HG03558 (cell line): ENCODE measurements around the gene HMOX1.

Experiments
- ATAC-seq: cut with Tn5 transposase; IDR thresholded peaks from one replicate; pipeline ENCODE4 v1.9.1; 2021; ENCODE audit warnings: moderate number of reproducible peaks; ENCODE audit not compliant: unreplicated experiment; ENCODE audit errors: extremely low read depth

HMOX1 gene

DNA sequence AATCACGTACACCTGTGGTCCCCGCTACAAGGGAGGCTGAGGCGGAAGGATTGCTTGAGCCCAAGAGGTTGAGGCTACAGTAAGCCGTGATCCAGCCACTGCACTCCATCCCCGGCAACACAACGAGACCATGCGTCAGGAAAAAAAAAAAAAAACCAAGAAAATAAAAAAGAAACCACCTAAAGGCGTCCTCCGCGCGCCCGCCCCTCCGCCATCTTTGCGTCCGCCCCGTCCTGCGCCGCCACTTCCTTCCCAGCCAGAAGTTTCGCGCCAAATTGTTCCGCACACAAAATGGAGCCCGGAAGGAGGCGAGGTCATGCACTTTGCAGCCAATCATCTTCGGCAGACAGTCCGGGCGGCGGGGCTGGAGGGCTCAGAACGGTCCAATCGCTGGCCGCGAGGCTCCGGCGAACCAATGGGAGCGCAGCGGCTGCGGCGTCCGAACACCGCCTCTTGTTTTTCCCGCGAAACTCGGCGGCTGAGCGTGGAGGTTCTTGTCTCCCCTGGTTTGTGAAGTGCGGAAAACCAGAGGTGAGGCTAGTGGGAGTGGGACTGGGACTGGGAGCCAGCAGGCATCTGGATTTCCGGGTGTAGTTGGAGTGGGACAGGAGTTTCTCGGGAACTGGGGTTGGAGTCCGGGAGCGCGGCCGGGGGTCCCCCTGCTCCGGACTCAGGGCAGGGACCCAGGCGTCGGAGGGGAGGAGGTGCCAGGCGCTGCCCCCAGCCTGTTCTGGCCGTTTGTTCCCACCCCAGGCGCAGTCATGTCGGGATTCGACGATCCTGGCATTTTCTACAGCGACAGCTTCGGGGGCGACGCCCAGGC, 19.0 kb downstream of the HMOX1 start, which contains the start of gene MCM5:
MCM5 (plus strand) TSS at position 463 of the 823 bp plus-strand sequence; CDS start at position 762, 299 bp downstream.
- peak; percentile 55 for ATAC-seq

DNA sequence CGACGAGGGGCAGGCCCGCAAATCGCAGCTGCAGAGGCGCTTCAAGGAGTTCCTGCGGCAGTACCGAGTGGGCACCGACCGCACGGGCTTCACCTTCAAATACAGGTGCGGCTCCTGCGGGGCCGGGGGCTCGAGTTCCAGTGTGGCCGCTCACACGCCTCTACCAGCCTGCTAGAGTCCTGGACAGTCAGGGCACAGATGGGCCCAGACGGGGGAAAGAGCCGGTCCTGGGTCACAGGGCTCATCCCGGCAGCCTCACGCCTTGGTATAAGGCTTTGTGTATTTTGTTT, 19.6 kb downstream of the HMOX1 start:
- ATAC-seq: no peak

DNA sequence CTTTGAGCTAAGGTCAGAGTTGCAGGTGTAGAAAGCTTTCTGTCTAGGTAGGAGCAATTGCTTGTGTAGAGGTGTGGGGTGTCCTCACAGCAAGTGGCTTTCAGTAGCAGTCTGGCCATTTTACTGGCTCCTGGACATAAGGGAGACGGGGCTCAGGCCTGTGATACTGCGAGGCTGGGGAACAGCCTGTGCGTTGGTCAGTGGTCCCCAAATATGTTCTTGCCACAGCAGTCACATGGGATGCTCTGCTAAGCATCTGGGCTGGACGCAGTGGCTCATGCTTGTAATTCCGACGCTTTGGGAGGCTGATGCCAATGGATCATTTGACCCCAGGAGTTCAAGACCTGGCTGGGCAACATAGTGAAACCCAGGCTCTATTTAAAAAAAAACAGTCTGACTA, 21.0 kb downstream of the HMOX1 start:
- no peak for ATAC-seq

DNA sequence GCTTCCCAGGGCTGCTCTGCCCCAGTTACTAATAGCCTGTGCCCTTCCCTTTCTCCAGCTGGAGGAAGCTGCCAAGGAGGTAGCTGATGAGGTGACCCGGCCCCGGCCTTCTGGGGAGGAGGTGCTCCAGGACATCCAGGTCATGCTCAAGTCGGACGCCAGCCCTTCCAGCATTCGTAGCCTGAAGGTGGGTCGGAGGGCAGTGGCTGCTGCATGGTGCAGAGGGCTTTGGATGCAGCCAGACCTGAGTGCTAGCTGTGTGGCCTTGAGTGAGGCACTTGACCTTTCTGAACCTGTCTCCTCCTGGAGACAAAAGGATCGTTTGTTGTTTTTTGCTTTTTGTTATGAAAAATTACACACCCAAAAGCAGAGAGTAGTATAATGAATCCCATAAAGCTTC, 22.5 kb downstream of the HMOX1 start:
- ATAC-seq: no peak

DNA sequence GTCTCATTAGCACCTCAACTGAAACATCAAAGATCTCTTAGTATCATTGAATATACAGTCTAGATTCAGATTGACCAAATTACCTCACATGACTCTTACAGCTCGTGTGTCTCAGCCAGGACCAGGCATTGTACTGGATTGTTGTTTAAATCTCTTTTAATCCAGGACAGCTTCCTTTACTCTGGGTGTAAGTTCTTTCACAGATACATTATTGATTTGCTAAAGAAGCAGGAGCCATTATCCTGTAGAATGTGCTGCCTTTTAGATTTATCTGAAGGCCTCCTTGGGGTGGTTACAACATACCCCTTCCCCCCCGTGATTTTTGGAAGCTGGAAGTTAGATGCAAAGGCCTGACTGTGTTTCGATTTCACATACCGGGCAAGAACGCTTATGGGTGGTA, 23.3 kb downstream of the HMOX1 start:
- no peak for ATAC-seq

DNA sequence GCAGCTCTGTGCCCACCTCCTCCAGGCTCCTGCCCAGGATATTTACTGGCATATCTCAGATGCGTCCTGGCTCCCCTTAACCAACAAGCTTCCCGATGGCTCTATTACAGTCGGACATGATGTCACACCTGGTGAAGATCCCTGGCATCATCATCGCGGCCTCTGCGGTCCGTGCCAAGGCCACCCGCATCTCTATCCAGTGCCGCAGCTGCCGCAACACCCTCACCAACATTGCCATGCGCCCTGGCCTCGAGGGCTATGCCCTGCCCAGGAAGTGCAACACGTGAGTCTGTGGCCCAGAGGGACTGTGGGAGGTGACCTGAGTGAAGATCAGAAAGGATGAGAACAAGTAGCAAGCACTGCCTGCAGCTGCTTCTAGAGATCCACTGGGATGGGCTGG, 25.5 kb downstream of the HMOX1 start:
- no peak for ATAC-seq

DNA sequence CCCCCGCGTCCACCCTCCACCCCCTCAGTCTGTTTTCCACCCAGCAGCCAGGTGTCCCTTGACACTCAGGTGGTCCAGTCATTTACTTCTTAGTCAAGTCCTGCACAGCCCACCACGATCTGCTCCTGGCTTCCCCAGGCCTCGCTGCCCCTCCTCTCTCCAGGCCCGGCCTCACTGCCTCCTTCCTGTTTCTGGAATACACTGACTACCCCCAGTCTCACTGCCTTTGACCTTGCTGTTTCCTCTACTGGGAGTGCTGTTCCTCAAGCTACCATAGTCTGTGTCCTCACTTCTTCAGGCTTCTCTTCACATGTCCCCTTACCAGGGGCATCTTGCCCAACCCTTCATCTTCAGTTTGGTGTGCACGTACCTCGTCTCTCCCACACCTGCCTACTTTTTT, 26.5 kb downstream of the HMOX1 start:
- ATAC-seq: no peak

DNA sequence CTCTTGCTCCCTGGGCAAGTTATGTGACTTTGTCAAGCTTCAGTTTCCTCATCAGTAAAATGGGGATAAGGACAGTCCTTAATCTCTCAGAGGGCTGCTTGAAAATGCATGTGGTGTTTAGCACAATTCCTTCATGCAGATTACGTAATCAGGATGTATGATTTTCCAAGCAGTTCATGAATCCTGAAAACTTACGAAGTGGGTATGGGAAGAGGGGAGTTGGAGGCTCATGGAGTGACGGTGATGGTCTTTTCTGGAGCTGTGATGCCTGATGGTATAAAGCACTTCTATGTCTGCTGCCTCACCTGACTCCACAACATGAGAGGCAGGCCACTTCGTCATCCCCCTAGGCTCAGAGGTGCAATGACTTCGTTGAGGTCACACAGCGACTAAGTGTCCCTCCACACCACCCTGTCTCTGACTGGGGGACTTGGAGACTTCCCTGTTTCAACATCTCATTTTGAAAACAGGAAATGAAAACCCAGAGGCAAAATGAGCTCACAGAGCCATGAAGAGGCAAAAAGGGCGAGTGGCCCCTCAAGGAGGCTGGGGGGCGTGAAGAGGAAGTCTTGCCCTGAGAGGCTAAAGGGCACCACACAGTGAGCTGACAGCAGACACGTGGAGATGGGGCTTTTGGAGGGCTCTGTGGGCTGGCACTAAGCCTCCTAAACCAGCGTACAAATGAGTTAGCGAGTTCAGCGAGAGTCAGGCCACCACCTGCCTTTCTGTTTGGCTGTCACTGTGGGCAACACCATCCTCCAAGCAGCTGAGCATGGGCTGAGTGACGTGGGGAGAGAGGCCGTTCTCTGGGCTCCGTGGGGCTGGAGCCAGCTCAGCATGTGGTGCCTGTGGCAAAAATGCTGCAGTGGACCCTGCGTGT, 29.1 kb downstream of the HMOX1 start:
- ATAC-seq: peak; percentile 40

DNA sequence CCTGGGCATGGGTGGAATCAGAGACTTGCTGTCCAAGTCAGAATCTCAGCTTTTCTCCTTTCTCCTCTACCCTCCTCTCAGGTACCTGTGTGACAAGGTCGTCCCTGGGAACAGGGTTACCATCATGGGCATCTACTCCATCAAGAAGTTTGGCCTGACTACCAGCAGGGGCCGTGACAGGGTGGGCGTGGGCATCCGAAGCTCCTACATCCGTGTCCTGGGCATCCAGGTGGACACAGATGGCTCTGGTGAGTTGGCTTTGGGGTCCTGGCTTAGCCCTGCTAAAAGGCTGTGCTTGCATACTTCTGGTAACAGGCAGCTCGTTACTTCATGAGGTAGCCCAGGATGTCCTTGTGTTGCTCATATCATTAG, 29.8 kb downstream of the HMOX1 start:
- no peak for ATAC-seq

DNA sequence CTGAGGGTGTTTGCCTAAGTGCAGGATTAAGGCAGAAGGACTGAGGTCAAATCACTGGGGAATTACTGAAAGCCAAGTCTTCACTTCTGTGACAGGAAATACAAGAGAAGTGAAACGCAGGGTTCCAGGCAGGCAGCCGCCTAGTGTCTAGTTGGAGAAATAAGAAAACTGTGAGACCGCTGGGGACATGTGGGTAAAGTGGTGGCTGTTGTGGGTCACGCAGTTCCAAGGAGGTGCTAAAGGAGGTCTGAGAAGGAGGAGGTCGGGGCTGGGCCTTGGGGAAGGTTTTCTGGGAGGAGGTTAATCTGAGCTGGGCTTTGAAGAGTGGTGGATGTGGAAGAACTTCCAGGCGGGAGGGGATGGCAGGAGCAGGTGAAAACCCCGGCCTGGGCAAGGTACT, 30.2 kb downstream of the HMOX1 start:
- no peak for ATAC-seq

DNA sequence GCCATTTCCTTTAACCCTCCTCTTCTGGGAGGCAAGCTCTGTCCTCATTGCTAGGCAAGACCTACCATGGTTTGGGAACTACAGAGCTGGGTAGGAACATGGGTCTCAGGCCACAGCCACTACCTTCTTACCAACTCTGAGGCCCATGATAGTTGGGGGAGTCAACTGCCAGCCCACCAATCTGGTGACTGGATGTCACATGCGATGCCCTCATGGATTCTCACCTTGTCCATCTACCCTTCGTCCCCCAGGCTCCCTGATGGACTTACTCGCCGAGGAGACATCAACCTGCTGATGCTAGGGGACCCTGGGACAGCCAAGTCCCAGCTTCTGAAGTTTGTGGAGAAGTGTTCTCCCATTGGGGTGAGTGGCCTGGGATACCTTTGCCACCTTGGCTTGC, 32.7 kb downstream of the HMOX1 start:
- ATAC-seq: no peak

DNA sequence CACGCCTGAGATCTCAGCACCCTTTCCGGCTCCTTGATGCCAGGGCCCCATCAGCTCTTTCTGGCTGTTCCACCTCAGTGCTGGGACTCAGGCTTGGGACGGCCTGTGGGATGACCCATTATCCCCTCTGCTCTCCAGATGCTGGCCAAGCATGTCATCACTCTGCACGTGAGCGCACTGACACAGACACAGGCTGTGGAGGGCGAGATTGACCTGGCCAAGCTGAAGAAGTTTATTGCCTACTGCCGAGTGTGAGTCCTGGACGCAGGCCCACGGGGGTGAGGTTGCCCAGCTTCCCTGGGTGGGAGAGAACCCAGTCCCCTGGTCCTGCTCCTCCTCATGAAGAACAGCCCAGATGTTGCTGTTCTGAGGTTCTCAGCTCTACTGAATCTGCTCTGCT, 36.7 kb downstream of the HMOX1 start:
- no peak for ATAC-seq

DNA sequence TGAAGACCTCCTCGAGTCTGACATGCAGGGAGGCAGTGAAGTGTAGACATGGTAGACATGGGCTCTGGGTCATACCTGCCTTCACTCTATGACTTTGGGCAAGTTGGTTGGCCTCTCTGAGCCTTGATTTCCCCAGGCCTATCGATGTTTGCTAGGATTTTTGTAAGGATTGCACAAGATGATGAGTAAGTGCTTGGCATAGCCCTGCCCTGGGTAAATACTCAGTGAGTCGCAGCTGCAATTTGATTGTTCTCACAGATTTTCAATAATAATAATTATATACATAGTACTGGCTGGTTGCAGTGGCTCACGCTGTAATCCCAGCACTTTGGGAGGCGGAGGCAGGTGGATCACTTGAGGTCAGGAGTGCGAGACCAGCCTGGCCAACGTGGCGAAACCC, 37.2 kb downstream of the HMOX1 start:
- no peak for ATAC-seq

DNA sequence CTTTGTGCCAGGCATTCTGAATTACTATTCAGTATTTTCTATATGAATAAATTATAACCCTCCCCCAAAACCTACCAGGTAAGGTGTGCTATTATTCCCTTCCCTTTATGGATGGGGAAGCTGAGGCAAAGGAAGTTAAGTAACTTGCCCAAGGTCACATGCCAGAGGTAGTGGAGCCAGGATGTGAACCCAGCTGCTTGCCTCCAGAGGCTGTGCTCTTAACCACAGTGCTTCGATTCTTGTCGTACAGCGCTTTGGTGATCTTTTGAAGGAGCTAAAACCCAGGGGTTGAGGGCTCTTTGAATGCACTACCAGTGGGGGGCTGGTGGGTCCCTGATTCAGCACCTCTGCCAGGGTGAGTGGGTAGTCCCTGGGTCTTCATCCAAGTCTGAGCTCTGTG, 37.8 kb downstream of the HMOX1 start:
- ATAC-seq: no peak

DNA sequence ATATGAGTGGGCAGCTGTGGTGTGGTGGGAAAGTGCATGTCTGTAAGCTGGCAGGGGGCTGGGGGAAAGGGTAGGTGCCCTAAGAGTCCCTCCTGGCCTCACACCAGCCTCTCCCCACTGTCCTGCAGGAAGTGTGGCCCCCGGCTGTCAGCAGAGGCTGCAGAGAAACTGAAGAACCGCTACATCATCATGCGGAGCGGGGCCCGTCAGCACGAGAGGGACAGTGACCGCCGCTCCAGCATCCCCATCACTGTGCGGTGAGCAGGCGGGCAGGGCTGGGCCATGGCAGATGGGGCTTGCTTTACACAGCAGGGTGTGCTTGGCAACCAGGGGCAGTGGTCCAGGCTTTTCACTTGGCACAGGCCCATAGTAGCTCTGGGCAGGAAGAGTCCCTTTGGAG, 38.9 kb downstream of the HMOX1 start:
- ATAC-seq: no peak

DNA sequence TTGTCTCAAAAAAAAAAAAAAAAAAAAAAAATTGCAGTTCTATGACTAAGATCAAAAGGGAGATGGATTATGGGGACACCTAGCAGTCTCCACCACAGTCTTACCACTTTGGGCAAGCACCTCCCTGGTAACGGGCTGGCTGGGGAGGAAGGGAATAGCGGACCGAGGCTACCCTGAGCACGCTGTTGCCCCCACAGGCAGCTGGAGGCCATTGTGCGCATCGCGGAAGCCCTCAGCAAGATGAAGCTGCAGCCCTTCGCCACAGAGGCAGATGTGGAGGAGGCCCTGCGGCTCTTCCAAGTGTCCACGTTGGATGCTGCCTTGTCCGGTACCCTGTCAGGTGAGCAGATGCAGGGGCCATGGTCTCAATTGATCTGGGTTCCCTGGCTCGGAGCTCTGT, 40.2 kb downstream of the HMOX1 start:
- no peak for ATAC-seq

DNA sequence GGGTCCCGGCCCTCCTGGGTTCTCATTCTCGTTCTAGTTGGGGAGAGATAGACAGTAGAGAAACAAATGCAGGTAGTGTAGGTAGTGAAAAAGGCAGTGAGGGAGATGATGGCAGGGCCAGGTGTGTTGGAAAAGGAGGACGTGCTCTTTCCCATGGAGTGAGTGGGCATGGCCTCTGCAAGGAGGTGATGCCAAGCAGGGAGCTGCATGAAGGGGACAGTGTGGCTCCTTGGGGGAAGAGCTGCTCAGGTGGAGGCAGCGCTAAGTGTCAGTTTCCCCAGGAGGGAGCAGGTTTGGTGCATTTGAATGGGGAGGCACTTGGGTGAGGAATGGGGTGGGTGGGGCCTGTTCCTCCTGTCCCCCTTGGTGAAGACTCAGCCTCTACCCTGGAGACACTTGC, 41.2 kb downstream of the HMOX1 start:
- no peak for ATAC-seq

DNA sequence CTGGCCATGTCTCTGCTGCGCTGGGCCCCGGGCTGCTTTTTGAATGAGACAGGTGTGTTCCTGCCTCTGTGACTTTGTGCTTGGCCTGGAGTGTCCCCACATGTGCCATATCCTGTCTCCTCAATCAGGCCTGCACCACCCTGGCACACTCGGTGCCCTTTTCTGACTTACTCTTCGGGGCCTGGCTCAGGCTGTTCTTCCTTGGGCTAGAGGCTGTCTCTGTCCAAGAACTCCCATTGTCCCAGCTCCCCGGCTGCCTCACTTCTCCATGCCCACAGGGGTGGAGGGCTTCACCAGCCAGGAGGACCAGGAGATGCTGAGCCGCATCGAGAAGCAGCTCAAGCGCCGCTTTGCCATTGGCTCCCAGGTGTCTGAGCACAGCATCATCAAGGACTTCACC, 42.0 kb downstream of the HMOX1 start:
- no peak for ATAC-seq

DNA sequence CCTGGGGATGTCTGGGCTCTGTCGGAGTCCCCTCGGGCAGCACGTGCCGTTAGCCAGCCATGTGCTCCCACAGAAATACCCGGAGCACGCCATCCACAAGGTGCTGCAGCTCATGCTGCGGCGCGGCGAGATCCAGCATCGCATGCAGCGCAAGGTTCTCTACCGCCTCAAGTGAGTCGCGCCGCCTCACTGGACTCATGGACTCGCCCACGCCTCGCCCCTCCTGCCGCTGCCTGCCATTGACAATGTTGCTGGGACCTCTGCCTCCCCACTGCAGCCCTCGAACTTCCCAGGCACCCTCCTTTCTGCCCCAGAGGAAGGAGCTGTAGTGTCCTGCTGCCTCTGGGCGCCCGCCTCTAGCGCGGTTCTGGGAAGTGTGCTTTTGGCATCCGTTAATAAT, 43.2 kb downstream of the HMOX1 start:
- no peak for ATAC-seq

DNA sequence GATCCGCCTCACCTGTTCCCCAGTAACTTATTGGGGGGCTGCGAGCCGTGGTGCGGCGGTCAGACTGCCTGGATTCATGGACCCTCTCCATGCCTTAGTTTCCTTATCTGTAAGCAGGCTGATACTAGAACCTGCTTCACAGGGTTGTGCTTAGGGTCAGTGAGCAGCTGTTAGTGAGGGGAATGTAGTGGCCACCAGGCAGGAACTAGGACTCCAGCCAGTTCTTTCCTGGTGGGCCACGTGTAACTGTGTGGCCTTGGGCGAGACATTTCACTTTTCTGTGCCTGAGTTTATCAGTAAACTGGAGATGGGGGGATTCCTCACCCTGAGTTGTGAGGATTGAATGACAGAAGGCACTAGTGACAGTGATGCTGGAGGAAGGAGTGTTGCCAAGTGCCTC, 43.9 kb downstream of the HMOX1 start:
- ATAC-seq: no peak

DNA sequence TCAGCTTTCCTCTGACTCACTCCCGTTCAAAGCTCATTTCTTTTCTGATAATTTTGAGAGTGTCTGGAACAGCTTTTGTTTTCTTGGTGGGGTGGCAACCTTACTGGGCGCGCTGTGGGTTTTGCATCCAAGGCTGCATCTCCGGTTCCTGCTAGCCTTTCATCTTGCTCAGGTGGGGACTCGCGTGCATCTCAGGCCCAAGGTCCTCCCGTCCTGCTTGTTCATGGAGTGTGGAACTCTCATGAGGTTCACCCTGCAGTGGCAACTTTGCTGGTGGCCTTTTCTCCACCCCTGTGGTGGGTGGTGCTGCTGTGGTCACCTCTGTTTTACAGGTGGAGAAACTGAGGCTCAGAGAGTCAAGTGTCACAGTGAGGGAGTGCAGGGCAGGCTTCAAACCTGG, 44.6 kb downstream of the HMOX1 start:
- no peak for ATAC-seq
